NCI-H1694 (cell line): Measurements from ENCODE around the gene LARGE1.
"Not testable (repeated sequence)": the region's sequence is repeated elsewhere in the genome, so short reads cannot be mapped to it uniquely, and the experiment has no call there.

Source experiments
- DNase-seq: peaks from one replicate; lab custom pipeline; 2025; lab: John Stamatoyannopoulos, UW

LARGE1 gene

DNA sequence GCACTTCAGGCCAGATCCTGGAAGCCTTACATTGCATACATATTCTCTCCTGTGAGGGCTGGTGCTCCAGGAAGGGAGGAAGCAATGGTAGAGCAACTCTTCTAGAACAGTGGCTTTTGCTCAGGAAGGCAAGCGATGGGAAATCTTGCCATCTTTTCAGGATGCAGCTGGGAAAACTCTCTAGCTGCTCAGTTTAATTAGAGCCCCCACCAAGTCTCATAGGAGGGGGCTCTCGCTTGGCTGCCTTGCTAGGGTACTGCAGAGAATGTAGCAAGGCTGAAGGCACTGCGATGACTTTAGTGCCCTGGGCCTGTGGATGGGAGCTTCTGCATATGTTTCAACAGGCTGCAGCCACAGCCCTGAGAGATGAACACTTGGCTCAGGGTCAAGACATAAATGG, 504.9 kb downstream of the LARGE1 start:
- DNase-seq: no peak

DNA sequence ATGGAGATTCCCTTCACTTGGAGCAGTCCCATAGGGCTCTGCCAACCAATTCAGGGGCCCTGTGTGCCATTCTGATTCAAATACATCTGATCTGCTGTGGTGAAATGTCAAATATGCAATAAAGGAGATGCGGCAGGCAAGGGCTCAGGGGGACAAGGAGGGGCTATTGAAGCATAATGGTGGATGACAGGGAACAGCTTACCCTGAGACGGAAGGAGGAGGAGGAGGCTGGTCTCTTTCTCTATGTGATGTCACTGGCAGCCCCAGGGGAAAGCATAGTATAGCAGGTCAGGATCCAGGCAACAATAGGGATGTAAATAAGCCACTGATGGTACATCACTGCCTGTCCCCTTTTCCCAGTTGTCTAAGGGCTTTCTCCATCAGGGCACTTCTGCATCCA, 511.2 kb downstream of the LARGE1 start:
- no peak for DNase-seq

DNA sequence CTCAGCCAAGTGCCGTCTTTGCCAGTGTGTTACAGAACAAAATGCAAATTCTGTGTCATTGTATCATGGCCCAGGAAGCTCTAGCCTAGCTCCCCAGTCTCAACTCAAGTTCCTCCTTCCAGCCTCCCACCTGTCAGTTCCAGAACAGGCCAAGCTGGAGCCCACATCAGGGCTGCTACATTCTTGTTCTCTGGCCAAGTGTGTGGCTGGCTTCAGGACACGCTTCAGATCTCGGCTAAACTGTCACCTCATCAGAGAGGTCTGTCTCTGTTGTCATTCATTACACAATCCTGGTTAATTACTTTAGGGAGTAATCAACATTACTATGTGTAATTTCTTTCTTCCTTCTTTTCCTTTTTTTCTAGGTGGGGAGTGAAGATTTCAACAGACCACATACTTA, 515.1 kb downstream of the LARGE1 start:
- DNase-seq: no peak

DNA sequence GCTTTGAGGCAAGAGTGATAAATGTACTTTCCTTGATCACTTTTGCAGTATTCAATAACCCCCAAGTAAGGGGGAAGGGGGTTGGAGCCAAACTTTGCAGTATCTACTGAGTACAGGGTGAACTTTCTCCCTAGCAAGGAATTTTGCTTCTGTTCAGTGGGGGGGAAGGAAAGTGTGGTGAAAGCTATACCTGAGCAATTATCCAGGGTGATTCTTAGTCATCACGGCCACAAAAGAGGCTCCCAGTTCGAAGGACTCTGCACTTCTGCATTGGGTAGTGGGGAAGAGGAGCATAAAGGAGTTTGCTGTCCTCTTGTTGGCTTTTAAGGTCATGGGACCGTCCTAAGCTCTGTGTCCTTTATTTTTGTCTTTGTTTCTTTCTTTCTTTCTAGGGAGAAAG, 515.6 kb downstream of the LARGE1 start:
- DNase-seq: no peak

DNA sequence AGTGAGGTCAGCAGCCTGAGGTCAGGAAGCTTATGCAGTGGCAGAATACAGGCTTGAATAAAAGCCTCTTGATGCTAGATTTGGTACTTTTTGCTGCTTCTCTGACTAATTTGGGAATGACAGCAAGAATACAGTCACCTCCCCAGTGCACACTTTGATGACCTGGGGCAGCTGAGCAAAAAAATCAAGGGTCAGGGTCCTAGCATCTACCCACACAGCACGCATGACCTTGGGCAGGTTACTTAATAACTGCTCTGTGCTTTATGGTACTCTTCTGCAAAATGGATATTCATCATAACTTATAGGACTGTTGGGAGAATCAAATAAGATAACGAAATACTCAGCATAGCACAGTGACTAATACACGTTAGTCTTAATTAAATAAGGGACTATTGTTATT, 518.0 kb downstream of the LARGE1 start:
- no peak for DNase-seq

DNA sequence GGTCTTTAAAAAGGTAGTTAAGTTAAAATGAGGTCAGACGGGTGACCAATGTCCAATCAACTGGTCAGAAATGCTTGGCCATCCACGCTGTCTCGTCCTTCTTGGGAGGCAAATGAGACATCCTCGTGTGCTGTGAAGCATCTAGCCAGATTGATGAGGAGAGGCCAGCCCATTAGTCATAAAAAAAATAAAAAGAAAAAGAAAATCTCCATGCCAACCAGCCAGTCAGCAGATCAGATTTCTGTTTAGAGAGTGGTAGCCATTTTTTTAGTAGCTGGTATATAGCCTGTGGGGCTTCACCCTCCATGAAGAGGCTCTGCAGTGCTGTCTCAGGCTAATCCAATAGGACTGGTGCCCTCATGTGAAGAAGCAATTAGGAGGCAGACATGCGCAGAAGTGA, 519.0 kb downstream of the LARGE1 start:
- no peak for DNase-seq

DNA sequence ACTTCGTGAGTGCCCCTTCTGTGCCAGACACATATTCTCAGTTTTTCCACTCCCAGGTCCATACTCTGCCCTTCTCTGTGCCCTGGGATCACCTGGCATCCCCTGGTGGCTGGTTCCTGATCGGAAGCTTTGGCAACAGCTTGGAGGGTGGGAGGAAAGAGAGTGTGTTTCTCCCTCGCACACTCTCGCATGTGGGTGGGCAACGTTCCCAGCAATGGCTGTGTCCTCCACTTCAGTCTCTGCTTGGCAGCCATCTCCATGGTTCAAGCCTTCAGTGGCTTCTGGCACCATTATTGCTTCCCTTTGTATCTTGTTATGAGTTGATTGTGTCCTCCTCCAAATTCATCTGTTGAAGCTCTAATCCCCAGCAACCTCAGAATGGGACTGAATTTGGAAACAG, 519.4 kb downstream of the LARGE1 start:
- DNase-seq: no peak

DNA sequence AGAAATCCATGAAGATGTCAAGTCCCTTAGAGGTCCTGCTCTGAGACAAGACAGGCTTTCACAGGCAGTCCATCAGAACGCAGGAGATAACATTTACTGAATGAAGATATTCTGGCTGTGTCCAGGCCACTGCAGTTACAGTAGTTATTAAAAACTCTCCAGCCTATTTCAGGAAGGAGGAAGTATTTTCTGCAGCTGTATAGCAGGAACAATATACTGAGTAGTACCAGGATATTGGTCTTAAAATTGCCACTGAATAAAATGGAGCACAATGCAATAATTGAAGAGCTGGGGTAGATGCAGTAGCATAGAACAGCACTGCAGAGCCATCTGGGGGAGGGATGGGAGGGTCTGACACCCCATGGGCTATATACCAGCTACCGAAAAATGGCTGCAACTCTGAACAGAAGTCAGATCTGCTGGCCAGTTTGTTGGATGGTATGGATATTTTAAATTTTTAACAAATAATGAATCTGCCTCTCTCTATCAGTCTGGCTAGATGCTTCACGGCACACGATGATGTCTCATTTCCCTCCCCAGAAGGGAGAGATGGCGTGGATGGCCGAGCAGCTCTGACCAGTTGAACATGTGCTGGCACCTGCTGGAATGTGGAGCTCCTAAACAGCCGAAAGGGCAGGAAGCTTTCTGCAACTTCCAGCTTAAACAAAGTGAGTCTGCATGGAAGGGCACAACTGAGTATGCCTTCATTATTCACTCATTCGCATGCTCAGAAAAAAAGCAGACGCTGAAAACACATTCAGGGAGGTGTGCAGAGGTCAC, 520.0 kb downstream of the LARGE1 start:
- no peak for DNase-seq

DNA sequence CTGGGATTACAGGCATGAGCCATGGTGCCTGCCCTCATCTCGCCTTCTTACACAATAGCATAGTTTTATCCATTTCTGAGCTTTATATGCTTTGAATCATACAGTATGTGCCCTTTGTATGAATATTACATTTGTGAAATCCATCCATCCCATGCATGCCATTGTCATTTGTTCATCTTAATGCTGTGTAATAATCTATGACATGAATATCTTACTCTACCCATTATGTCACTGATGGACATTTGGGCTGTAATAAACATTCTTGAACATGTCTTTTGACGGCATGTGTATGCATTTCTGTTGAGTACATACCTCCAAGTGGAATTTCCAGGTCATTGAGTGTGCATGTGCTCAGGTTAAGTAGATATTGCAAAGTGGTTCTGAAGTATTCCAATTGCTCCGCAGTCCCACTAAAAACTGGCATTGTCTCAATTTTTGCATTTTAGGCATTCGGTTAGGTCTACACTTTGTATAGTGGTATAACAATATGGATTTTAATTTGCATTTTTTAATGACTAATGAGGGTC, 522.8 kb downstream of the LARGE1 start:
- no peak for DNase-seq

DNA sequence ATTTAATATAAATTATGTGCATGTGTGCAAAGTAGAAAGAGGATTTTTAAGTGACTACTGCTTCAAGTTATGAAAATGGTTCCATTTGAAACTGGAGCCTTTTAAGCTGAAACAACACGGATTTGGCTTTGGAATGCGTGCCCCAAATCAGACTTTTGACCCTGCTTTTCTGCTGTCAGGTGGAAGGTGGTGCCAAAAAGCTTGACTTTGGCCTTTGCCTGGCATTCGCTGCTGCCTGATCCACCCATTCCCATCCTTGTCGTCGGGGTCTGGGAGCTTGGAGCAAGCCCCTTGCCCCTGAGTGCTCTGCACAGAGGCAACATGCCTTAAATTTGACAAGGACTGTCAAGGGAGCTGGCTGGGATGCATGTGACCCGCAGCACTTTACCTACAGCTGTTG, 526.8 kb downstream of the LARGE1 start:
- DNase-seq: no peak

DNA sequence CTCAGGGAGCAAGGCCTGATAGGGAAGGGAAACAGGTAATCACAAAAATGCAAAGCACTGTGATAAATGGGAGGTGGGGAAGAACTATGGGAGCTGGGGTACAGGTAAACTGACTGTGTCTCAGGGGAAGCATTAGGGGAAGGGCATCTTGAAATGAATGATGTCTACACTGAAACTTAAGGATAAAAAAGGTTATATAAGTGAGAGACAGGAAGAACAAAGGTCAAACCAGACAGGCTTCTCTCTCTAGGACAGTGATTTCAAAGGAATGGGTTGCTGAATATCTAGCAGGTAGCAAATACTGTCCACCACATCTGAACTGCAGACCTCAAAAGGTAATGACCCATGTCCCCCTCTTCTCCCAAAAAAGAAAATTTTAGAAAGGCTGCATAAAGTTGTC, 529.0 kb downstream of the LARGE1 start:
- DNase-seq: no peak

DNA sequence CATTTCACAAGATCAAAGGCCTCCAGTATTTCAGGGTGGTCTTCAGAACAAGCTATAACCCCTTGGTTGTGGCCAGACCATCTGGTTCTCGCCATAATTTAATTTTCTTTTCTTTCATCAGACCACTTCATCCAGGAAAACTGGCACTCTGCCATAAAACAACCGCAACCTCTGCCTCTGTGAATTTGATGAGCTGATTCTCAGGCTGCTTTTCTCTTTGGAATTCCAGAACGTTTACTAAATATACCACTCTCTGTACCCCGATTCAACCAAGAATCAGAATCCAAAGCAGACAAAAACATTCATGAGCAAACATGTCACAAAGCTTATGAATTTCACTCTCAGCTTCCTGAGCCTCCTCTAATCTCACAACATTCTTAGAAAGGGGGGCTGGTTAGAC, 530.3 kb downstream of the LARGE1 start:
- peak; percentile 8 for DNase-seq

DNA sequence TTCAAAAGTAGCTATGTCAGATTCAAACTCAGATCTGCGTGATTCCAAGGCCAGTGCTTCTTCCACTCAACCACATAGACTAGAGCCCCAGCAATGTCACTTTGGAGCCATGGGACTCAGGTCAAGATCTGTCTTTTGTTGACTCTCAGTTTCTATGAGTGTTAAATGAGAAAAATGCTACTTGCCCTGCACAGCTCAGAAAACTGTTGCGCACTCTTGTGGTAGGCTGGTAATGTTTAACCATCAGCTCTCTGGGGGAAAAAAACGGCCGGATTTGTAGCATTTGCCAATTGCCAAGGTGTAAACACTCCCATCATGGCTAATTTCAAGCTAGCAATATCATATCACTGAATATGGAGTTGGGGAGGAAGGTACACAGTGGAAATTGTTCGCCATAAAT, 534.0 kb downstream of the LARGE1 start:
- DNase-seq: no peak

DNA sequence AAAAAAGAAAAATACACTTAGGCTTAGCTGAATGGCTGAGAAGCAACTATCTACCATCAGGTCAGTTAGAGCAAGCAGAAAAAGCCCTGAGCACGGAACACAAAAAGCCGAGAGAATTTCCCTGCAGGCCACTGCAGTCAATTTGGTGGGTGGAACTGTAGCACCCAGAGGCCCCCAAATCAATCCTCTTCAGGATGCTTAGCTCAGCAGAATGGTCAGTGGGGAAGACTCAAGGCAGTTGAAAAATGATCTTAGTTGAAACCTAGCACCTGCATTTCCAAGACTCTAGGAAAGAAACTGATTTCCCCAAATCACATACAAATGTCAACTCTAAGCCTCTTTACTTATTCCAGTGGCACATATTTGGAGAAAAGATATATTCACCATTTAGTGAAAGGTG, 534.7 kb downstream of the LARGE1 start:
- no peak for DNase-seq

DNA sequence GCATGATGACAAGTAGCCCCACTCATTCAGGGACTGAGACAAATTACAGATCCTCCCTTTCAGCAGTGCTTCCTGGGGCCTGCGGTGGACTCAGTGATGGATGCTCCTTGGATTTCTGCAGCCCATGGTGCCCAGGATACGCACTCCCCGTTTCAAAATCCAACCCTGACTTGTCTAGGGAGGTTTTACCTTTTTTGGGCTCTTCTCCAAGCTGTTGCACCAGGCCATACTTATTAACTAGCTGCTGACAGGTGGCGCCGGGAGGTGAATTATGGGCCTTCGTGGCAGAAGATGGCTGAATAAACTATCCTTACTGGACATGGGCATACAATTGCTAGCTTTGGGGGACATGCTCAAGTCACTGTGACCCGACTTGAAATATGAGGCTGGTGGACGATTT, 537.8 kb downstream of the LARGE1 start:
- DNase-seq: no peak

DNA sequence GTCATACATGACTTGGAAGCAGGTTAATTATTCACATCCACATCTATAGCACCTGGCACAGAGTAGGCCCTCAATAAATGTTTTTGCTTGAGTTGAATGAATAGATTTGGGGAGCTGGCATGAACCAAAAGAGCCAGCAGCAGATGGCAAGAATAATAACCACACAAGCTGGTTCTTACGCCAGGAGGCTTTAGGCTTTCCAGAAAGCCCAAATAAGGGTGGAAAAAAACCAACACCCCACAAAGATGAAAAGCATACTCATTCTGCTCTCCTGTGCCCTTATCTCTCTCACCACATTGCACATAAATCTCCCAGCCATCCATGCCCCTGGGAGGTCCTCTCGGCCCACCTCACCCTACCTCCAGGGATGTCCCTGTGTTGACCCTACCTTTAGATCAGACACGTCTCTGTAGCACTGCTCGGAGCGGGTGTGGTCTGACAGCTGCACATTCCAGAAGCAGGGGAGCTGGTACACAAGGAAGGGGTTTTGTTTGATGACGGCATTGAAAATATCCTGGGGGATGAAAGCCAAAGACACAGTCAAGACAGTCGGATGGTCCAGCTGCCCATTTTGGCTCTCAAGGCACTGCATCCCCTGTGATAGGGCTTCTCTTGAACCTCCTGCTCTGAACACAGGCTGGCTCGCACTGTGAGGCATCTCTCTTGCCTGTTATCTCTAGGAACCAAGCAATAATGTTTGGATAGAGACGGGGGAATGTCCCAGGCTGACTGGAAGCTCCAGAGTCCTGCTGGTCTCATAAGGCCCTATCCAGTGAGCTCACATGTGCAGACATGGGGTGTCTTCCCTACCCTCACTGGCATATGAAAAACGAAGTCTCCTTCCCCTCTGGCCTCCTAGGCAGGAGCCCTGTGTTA, 538.5 kb downstream of the LARGE1 start:
- DNase-seq: no peak

DNA sequence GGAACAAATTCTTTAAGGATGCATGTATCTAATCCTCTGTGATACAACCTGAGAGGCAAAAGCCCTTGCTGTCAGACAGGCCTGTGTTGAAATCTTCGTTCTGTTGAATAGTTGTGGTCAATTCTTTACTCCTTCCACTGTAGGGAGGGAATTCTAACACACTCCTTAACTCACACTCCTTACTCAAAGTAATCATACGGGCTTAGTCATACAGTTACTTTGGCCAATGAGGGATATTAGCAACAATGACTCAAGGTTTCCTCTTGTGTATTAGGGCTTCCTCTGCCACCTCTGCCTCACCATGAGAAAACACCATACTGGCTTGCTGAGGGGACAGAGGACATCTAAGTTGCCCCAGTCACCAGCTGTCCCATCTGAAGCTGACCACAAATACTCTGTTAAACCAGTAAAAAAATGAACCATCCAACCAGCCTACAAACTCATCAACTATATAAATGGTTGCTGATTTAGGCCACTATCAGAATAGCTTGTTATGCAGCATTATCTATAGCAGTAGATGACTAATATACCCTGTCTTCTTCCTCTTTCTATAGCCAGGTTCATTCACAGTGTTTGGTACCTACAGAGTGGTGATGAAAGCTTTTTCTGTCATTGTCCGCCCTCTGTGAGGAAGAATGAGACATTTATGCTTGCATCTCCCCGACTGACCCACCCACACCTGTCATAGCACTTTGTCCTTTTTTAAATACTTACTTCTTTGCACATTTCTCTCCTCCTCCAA, 539.3 kb downstream of the LARGE1 start:
- no peak for DNase-seq

DNA sequence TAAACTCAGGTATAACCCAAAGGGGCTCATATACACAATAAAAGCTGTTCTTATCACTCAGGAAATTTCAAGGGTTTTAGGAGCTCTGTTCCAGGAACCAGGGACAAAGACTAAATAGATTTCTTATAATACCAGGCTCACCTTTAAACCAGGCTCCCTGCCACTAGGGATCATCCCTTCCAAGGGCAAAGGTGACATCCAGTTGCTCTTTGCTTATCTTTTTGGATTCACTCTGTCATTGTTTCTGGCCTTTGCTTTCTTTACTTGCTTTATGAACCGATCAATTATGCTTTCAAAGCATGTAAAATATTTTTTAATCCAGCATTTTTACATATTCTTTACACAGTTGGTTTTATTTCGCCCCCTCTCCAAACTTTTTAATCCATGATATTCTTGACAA, 540.4 kb downstream of the LARGE1 start:
- DNase-seq: no peak

DNA sequence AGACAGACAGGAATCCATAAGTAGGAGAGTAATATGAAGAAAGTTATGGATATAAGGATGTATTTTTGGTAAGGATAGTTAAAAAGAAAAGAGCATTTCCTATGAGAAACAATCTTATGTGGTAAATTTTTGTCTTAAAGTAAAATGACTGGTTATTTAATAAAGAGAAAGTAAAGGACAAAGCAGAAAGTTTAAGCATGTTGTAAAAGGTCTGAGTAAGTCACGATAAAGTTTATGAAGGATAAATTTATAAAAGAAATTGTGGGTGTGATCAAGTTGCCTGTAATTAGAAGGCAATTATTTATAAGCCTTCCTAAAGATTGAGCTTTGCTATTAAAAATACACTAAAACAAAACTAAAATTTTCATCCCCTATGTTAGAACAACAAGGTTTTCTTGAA, 547.4 kb downstream of the LARGE1 start:
- DNase-seq: no peak

DNA sequence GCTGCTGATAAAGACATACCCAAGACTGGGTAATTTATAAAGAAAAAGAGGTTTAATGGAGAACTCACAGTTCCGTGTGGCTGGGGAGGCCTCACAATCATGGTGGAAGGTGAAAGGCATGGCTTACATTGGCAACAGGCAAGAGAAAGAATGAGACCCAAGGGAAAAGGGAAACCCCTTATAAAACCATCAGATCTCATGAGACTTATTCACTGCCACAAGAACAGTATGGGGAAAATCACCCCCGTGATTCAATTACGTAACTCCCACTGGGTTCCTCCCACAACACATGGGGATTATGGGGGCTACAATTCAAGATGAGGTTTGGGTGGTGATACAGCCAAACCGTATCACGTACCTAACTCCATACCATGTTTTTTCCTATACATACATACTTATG, 557.0 kb downstream of the LARGE1 start:
- not testable (repeated sequence) for DNase-seq

DNA sequence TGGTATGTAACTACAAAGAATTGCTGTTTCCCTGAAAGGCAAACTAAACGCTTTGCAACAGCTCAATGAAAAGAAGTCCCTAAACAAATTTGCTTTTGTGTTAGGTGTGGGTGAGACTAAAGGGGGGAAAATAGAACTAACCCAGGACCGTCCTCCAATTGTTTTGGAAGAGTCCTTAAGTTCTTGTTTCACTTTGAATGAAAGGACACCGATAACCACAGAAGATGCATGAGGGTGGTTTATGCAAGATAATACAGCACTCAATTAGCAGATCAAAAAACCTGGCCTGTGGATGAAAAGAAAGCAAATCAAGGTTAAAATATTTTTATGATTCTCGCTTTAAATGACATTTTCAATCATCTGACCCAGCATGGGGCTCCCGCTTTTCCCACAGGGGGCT, 557.6 kb downstream of the LARGE1 start:
- no peak for DNase-seq

DNA sequence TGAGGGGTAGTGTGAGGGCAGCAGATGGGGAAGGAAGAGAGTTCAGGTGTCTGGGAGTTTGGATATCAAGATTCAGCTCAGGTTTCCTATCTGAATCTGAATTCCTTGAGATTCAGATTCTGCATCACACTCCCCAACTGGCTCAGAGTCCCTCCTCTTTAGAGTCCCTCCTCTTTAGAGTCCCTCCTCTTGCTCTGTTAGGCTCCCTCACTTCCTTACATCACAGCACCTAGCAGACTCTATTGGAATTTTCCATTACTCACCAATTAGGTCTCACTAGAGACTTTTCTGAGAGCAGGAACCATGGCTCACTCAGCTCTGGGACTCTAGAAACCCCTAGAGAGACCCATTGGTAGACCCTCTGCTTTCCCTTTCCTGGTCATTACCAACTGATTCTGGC, 558.7 kb downstream of the LARGE1 start:
- no peak for DNase-seq

DNA sequence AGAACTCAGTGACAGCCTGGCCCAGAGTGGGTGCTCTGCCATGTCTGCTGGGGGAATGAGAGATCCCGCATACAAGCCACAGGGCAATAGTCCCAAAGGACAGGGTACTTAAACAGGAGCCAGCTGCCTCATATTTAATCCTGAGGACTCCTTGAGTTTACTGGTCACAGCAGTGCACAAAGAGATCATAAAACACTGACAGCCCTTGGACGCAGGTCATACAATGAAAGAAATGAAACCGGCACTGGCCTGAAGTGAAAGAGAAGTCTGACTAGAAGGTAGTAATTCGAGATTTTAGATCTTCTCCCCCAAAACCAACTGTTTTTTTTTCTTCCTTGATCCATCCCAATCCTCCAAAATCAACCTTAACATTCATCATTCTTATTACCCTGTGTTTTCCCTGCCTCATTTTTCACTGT, 562.3 kb downstream of the LARGE1 start:
- no peak for DNase-seq
